Lung (tissue), 12 donors: ENCODE data around the gene PIK3CG. TPM values are rescaled to one million over a fixed set of nuclear protein-coding genes. Genes with fewer than 3 reads are reported as not detected.

Experiments
- ATAC-seq: fragments of 200-7000 bp; cut with Tn5 transposase; one replicate; pipeline ENCODE4 v1.9.1; 2020; ENCODE audit warnings: moderate number of reproducible peaks; ENCODE audit not compliant: insufficient read depth, low FRiP score
- DNase-seq, 3 donors: peaks; one replicate each; pipeline ENCODE4 v3.0.0-alpha.2; 2013 to 2017
- H3K27ac ChIP-seq, 2 donors: one replicate each; pipeline ENCODE4 v1.5.1; 2013; ENCODE audit warnings: mild to moderate bottlenecking in 2 of 2, moderate library complexity in 2 of 2, control low read depth in 1 of 2, inconsistent platforms in 1 of 2, low read depth in 1 of 2, low read length in 1 of 2
- H3K27me3 ChIP-seq, 3 donors: one replicate each; pipeline ENCODE4 v1.5.1; 2013; ENCODE audit warnings: low read length in 2 of 3; ENCODE audit not compliant: control insufficient read depth in 3 of 3, insufficient read depth in 3 of 3
- H3K36me3 ChIP-seq, 4 donors: one replicate each; pipeline ENCODE4 v1.5.1; 2013; ENCODE audit warnings: low read length in 4 of 4, mild to moderate bottlenecking in 1 of 4, moderate library complexity in 1 of 4; ENCODE audit not compliant: control insufficient read depth in 4 of 4, insufficient read depth in 4 of 4
- H3K4me1 ChIP-seq, 5 donors: one replicate each; pipeline ENCODE4 v1.5.1; 2013; ENCODE audit warnings: low read length in 5 of 5, mild to moderate bottlenecking in 2 of 5, moderate library complexity in 1 of 5; ENCODE audit not compliant: control insufficient read depth in 5 of 5, insufficient read depth in 5 of 5
- H3K4me3 ChIP-seq: one replicate; pipeline ENCODE4 v1.5.1; 2013; ENCODE audit warnings: mild to moderate bottlenecking, control low read depth, moderate library complexity
- H3K9ac ChIP-seq, 2 donors: one replicate each; pipeline ENCODE4 v1.5.1; 2013; ENCODE audit warnings: low read length in 2 of 2, control low read depth in 1 of 2; ENCODE audit not compliant: insufficient read depth in 1 of 2
- H3K9me3 ChIP-seq, 4 donors: one replicate each; pipeline ENCODE4 v1.5.1; 2013; ENCODE audit warnings: low read length in 3 of 4, mild to moderate bottlenecking in 1 of 4, moderate library complexity in 1 of 4; ENCODE audit not compliant: control insufficient read depth in 4 of 4, insufficient read depth in 3 of 4
- WGBS, 2 donors: extraction: QIAGEN DNeasy Blood & Tissue Kit; methylation state at CpG; one replicate each; pipeline ENCODE4 v1.1.7; 2013; 5-methylcytosine and 5-hydroxymethylcytosine counted together
- polyA plus RNA-seq, 2 donors: library from polyadenylated mRNA; stranded (reverse); fragments of 200-250 nt; gene quantifications; one replicate each; pipeline ENCODE4 v1.2.1, GENCODE V29; 2013
- total RNA-seq, 2 donors: library from RNA; depleted of rRNA in 1 of 2; stranded (reverse); fragments of >200 nt in 1 of 2; gene quantifications; one replicate each; pipeline ENCODE4 v1.2.1, GENCODE V29; 2014 to 2021
- TF ChIP-seq, protein P1 (sequence below): IDR thresholded peaks from 2 replicates; pipeline ENCODE4 v1.5.1; 2012; ENCODE audit warnings: mild to moderate bottlenecking; ENCODE audit errors: control extremely low read depth, extremely low read depth
- donor health status: control.
- donor health status: control.
- donor health status: Bipolar disorder and iron deficiency.
- donor health status: healthy.
- donor health status: DM: yes; HTN: yes; CAD: no.

PIK3CG gene
- total and polyA plus RNA-seq, 4 donors = 0.61 to 10.8 (median 6.8) TPM

DNA sequence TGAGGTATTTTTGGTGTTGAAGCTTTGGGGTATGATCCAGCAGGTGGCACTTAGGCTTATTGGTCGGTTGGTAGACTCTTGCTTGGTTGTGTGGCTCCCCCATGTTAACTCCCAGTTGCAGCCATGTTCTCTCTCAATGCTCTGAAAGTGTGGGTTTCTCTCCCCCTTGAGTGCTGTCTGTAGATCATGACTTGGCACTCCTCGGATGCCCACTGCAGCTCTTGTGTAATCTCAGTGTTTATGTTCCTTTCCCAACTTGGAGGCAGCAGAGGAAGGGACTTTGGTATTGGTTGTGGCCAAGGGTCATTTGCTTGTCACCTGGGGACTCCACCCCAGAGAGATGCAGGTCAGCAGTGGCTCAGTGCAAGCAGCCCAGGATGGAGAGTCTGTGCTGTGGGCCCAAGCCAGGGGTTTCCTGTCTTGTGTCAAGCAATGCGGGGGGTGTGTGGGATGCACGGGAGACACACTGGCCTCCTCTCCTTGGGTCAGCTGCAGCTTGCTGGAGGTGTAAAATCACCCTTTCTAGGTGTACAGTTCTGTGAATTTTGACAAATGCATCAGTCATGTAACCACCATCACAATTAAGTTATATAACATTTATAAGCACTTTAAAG, 36.9 kb downstream of the PIK3CG start:
- Histone ChIP-seq H3K27me3 (no peaks in the 10 kb centered on the region), H3K27ac (no peak overlapping the region), H3K36me3 (no peaks in the 10 kb centered on the region), H3K9me3 (no peaks in the 10 kb centered on the region), H3K4me3 (no peak overlapping the region), H3K4me1 (no peaks in the 10 kb centered on the region), H3K9ac (no peak overlapping the region)
- ATAC-seq (no peak), DNase-seq (no peak)
- TF ChIP-seq, protein P1, sequence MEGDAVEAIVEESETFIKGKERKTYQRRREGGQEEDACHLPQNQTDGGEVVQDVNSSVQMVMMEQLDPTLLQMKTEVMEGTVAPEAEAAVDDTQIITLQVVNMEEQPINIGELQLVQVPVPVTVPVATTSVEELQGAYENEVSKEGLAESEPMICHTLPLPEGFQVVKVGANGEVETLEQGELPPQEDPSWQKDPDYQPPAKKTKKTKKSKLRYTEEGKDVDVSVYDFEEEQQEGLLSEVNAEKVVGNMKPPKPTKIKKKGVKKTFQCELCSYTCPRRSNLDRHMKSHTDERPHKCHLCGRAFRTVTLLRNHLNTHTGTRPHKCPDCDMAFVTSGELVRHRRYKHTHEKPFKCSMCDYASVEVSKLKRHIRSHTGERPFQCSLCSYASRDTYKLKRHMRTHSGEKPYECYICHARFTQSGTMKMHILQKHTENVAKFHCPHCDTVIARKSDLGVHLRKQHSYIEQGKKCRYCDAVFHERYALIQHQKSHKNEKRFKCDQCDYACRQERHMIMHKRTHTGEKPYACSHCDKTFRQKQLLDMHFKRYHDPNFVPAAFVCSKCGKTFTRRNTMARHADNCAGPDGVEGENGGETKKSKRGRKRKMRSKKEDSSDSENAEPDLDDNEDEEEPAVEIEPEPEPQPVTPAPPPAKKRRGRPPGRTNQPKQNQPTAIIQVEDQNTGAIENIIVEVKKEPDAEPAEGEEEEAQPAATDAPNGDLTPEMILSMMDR = no peak
- WGBS, 2 donors = 54 to 68% methylated on average over 4 of the region's 4 CpGs

DNA sequence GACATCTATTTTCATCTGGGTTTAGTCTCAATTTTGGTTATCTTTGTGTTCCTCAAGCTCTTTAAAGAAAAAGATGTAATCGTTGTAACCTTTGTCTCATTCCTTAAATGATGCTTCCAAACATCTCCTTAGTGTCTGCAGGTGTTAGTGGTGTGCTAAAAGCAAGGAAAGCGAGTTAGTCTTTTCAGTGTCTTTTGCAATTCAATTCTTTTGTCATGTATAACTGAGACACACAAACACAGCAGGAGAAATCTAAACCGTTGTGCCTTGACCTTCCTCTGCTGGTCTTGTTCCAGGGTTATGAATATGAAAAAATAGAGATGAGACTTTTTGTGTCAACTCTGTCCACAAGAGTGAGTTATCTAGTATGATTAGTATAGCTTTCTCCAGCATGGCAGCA, 40.7 kb downstream of the PIK3CG start:
- H3K27me3 ChIP-seq = no peaks in the 10 kb centered on the region
- WGBS, 2 donors = 59% methylated on average over 3 of the region's 3 CpGs
- H3K9me3 ChIP-seq = peaks cover 0 to 1% (median 0%) of the 10 kb centered on the region in 4 donors
- TF ChIP-seq, protein P1 = no peak
- no peak overlapping the region for H3K4me3 ChIP-seq
- ATAC-seq (no peak), DNase-seq (no peak)
- no peaks in the 10 kb centered on the region for H3K36me3 ChIP-seq
- no peak overlapping the region for H3K9ac ChIP-seq
- H3K4me1 ChIP-seq = no peaks in the 10 kb centered on the region
- no peak overlapping the region for H3K27ac ChIP-seq

DNA sequence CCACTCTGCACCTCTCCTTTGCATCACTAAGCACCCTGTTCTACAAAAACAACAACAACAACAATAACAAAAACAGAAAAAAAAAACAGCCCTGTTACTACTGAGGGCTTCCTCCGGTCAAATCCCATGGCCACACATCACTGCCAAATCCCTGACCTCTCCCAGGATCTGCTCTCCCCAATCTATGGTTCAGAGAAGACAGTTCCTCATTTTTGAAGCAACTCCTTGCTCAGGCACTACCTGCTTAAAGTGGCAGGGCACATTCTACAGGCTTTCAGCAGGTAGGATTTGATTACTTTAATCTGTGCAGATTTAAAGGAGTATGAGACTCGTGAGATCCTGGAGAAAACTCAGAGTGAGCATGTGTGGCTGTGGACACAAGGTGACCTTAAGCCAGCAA, 46.9 kb downstream of the PIK3CG start:
- Histone ChIP-seq H3K4me1 (no peaks in the 10 kb centered on the region), H3K36me3 (no peaks in the 10 kb centered on the region), H3K4me3 (no peak overlapping the region), H3K27me3 (no peaks in the 10 kb centered on the region), H3K9me3 (peaks cover 0 to 1% (median 0%) of the 10 kb centered on the region in 4 donors), H3K27ac (no peak overlapping the region), H3K9ac (no peak overlapping the region)
- 79 to 81% methylated on average over 2 of the region's 2 CpGs for WGBS, 2 donors
- TF ChIP-seq, protein P1 = no peak
- DNase-seq (no peak), ATAC-seq (no peak)
